Suprapubic skin (tissue), 4 donors: Measurements from ENCODE around the gene PARVA. TPM values are rescaled to one million over a fixed set of nuclear protein-coding genes. Genes with fewer than 3 reads are reported as not detected.

Experiments
- DNase-seq, 2 donors: peaks; one replicate each; pipeline ENCODE4 v3.0.0-alpha.2; 2019; ENCODE audit warnings: low spot score in 2 of 2
- H3K27ac ChIP-seq: fragments of 200-600 bp; sonication (generic); one replicate; pipeline ENCODE4 v1.5.1; 2019
- H3K27me3 ChIP-seq: fragments of 200-600 bp; sonication (generic); one replicate; pipeline ENCODE4 v1.5.1; 2019
- H3K36me3 ChIP-seq: fragments of 200-600 bp; sonication (generic); one replicate; pipeline ENCODE4 v1.5.1; 2019
- H3K4me1 ChIP-seq: fragments of 200-600 bp; sonication (generic); one replicate; pipeline ENCODE4 v1.5.1; 2019
- H3K4me3 ChIP-seq: fragments of 200-600 bp; sonication (generic); one replicate; pipeline ENCODE4 v1.5.1; 2019; ENCODE audit warnings: mild to moderate bottlenecking
- H3K9me3 ChIP-seq: fragments of 200-600 bp; sonication (generic); one replicate; pipeline ENCODE4 v1.5.1; 2019
- EP300 ChIP-seq: sonication (generic); formaldehyde crosslinking; IDR thresholded peaks from one replicate; pipeline ENCODE4 v1.6.1; 2017; ENCODE audit warnings: antibody characterized with exemption
- POLR2A ChIP-seq, 2 donors: fragments of 450-650 bp; IDR thresholded peaks; one replicate each; pipeline ENCODE4 v1.6.1; 2017; ENCODE audit warnings: antibody characterized with exemption in 2 of 2, mild to moderate bottlenecking in 2 of 2, moderate library complexity in 2 of 2
- POLR2AphosphoS5 ChIP-seq, 3 donors: sonication (generic); formaldehyde crosslinking; IDR thresholded peaks; one replicate each; pipeline ENCODE4 v1.6.1; 2017; ENCODE audit warnings: antibody characterized with exemption in 3 of 3
- WGBS: methylation state at CpG from one replicate; pipeline ENCODE4 v1.1.5; 2018; 5-methylcytosine and 5-hydroxymethylcytosine counted together
- total RNA-seq, 4 donors: library from RNA; depleted of rRNA; stranded (reverse); fragments of >200 nt; gene quantifications; one replicate each; pipeline ENCODE4 v1.1.0, GENCODE V29; 2016
- TF ChIP-seq, protein P1 (sequence below), 2 donors: fragments of 200-600 bp in 1 of 2; fragments of 450-650 bp in 1 of 2; sonication (generic) in 1 of 2; IDR thresholded peaks; one replicate each; pipeline ENCODE4 v1.5.1; 2016 to 2019; ENCODE audit warnings: antibody characterized with exemption in 2 of 2, mild to moderate bottlenecking in 1 of 2, moderate library complexity in 1 of 2

Gene PARVA
- total RNA-seq, 4 donors from 2014 or later = 16.7 to 26.2 (median 21.4) TPM

DNA sequence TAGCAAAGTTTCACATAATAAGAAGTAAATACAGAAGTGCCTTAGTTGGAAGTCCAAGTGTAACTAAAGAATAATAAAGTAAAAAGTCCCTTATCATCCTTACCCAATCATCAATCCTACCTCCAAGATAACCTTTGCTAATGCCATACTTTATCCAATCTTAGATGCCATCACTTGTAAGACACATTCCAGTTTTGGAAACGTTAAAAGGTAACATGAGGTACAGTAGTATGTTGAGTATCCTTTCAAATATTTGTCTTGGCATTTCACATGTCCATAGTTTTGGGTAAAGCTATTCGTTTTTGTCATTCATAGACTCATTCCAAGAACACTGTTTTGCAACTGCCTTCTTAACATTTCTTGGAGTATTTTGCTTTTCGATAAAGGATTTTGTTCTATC, 181.6 kb downstream of the PARVA start:
- no peak for TF ChIP-seq POLR2A (IDR thresholded peaks at IDR 0.05)
- no peak for TF ChIP-seq POLR2AphosphoS5 (IDR thresholded peaks at IDR 0.05)
- no peak for TF ChIP-seq EP300
- TF ChIP-seq, protein P1, sequence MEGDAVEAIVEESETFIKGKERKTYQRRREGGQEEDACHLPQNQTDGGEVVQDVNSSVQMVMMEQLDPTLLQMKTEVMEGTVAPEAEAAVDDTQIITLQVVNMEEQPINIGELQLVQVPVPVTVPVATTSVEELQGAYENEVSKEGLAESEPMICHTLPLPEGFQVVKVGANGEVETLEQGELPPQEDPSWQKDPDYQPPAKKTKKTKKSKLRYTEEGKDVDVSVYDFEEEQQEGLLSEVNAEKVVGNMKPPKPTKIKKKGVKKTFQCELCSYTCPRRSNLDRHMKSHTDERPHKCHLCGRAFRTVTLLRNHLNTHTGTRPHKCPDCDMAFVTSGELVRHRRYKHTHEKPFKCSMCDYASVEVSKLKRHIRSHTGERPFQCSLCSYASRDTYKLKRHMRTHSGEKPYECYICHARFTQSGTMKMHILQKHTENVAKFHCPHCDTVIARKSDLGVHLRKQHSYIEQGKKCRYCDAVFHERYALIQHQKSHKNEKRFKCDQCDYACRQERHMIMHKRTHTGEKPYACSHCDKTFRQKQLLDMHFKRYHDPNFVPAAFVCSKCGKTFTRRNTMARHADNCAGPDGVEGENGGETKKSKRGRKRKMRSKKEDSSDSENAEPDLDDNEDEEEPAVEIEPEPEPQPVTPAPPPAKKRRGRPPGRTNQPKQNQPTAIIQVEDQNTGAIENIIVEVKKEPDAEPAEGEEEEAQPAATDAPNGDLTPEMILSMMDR (IDR thresholded peaks at IDR 0.05) = no peak
- WGBS = 78% methylated on average over 3 of the region's 3 CpGs
- no peak for DNase-seq

DNA sequence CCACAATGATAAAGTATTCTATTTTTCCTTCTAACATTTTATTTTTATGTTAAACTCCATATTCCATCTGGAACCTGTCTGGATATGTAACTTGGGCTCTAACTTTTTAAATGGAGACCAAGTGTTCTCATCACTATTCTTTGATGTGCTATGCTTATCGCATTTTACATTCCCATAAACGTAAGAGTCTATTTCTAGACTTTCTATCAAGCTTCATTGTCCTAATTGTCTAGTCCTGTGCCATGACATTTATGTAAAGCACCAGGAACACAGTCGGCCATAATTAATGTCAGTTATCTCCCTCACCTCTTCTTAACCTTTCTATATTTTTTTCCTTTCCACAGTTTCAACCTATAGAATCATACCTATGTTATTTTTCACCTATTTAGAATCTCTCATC, 183.0 kb downstream of the PARVA start:
- H3K27ac ChIP-seq = no peak overlapping the region
- H3K27me3 ChIP-seq = no peaks in the 10 kb centered on the region
- no peak for DNase-seq
- no peak overlapping the region for H3K4me3 ChIP-seq
- WGBS = 99% methylated on average over 3 of the region's 3 CpGs
- no peaks in the 10 kb centered on the region for H3K36me3 ChIP-seq
- peaks cover 13% of the 10 kb centered on the region for H3K4me1 ChIP-seq
- TF ChIP-seq, protein P1 (IDR thresholded peaks at IDR 0.05) = no peak
- TF ChIP-seq POLR2AphosphoS5 (IDR thresholded peaks at IDR 0.05) (no peak), EP300 (no peak), POLR2A (IDR thresholded peaks at IDR 0.05) (no peak)
- H3K9me3 ChIP-seq = no peaks in the 10 kb centered on the region

More for the DNA sequence above, 181.6 kb downstream of the PARVA start:
- H3K4me3 ChIP-seq = no peak overlapping the region
- H3K36me3 ChIP-seq = no peaks in the 10 kb centered on the region
- H3K4me1 ChIP-seq = peaks cover 13% of the 10 kb centered on the region
- H3K27me3 ChIP-seq = no peaks in the 10 kb centered on the region
- no peaks in the 10 kb centered on the region for H3K9me3 ChIP-seq
- H3K27ac ChIP-seq = no peak overlapping the region

DNA sequence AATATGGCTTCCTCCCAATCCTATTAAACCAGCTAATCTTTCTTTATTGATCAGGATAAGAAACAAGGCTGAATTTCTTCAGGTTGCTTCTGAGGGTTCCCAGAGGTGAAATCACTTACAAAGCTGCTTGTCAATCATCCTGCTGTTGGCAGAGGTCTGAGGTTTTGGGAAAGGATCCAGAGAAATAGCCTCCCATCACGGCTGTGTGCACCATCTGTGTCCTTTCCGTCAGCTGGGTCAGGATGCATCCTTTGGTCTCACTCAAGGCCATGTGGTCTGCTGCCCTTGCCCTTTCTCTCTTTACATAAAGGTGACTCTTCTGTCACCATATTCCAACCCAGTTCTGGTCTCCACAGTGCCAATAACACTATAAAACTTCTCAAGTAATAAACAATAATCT, 183.5 kb downstream of the PARVA start:
- peaks cover 13% of the 10 kb centered on the region for H3K4me1 ChIP-seq
- 54% methylated on average over 2 of the region's 2 CpGs for WGBS
- DNase-seq = no peak
- no peaks in the 10 kb centered on the region for H3K27me3 ChIP-seq
- TF ChIP-seq, protein P1 (IDR thresholded peaks at IDR 0.05) = no peak
- no peak for TF ChIP-seq EP300
- no peak for TF ChIP-seq POLR2AphosphoS5 (IDR thresholded peaks at IDR 0.05)
- no peak for TF ChIP-seq POLR2A (IDR thresholded peaks at IDR 0.05)
- no peak overlapping the region for H3K4me3 ChIP-seq
- H3K27ac ChIP-seq = no peak overlapping the region
- no peaks in the 10 kb centered on the region for H3K9me3 ChIP-seq
- H3K36me3 ChIP-seq = no peaks in the 10 kb centered on the region

DNA sequence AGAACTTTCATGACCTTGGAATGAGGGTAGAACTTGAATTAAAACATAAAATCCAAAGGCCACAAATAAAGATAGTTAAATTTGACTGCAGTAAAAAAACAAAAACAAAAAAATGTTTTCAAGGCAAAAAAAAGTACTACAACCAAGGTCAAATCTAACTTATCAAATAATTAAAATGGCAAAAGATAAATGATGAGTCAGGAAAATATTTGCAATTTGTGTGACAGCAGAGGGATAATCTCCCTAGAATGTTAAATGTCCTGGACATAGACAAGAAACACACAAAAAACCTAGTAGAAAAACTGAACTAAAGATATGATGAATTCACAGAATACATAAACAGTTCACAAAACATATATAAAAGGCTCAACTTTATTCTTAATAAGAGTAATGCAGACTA, 186.6 kb downstream of the PARVA start:
- Histone ChIP-seq H3K4me3 (no peak overlapping the region), H3K27me3 (no peaks in the 10 kb centered on the region), H3K36me3 (no peaks in the 10 kb centered on the region), H3K27ac (no peak overlapping the region), H3K9me3 (no peaks in the 10 kb centered on the region), H3K4me1 (no peaks in the 10 kb centered on the region)
- DNase-seq = no peak
- TF ChIP-seq, protein P1 (IDR thresholded peaks at IDR 0.05) = no peak
- TF ChIP-seq POLR2A (IDR thresholded peaks at IDR 0.05) (no peak), POLR2AphosphoS5 (IDR thresholded peaks at IDR 0.05) (no peak), EP300 (no peak)

DNA sequence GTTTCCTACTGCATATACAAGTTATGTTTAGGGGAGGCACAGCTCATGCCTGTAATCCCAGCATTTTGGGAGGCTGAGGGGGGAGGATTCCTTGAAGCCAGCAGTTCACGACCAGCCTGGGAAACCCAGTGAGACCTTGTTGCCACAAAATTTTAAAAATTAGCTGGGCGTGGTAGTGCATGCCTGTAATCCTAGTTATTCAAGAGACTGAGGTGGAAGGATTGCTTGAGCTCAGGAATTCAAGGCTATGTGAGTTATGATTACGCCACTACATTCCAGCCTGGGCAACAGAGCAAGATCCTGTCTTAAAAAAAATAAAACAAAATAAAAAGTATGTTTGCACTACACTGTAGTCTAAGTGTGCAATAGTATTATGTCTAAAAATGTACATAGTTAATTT, 188.0 kb downstream of the PARVA start:
- no peaks in the 10 kb centered on the region for H3K4me1 ChIP-seq
- no peak overlapping the region for H3K27ac ChIP-seq
- no peaks in the 10 kb centered on the region for H3K27me3 ChIP-seq
- H3K36me3 ChIP-seq = no peaks in the 10 kb centered on the region
- DNase-seq = no peak
- TF ChIP-seq POLR2AphosphoS5 (IDR thresholded peaks at IDR 0.05) (no peak), POLR2A (IDR thresholded peaks at IDR 0.05) (no peak), EP300 (no peak)
- TF ChIP-seq, protein P1 (IDR thresholded peaks at IDR 0.05) = no peak
- H3K9me3 ChIP-seq = no peaks in the 10 kb centered on the region
- H3K4me3 ChIP-seq = no peak overlapping the region
- 85% methylated on average over 3 of the region's 3 CpGs for WGBS
